ENCODE data around the gene CRNKL1.
A peak's percentile ranks its signal among the peaks of the same experiment; 100 is the strongest.
"Not testable (repeated sequence)": the region's sequence is repeated elsewhere in the genome, so short reads cannot be mapped to it uniquely, and the experiment has no call there.

The CRNKL1 gene

DNA sequence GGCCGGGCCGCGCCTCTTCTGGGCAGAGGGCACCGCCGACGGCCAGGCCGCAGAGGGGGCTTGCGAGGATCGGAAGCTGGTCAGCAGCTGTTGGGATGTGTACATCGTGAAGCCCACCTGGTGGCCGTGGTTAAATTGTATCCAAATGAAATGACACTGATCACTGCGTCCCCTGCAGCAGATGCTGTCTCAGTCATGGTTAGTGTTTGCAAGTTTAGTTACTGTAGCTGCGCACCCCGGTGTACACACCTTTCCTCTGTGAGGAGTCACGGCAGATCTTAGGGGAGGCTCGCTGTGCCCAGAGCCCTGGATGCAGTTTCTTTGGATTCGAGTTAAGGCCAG is 34.5 kb downstream of the CRNKL1 start:
- H3K27ac ChIP-seq = peak overlapping the region; percentile 96
- TF ChIP-seq ZFX (IDR thresholded peaks at IDR 0.05) = no peak
- TF ChIP-seq, protein P1, sequence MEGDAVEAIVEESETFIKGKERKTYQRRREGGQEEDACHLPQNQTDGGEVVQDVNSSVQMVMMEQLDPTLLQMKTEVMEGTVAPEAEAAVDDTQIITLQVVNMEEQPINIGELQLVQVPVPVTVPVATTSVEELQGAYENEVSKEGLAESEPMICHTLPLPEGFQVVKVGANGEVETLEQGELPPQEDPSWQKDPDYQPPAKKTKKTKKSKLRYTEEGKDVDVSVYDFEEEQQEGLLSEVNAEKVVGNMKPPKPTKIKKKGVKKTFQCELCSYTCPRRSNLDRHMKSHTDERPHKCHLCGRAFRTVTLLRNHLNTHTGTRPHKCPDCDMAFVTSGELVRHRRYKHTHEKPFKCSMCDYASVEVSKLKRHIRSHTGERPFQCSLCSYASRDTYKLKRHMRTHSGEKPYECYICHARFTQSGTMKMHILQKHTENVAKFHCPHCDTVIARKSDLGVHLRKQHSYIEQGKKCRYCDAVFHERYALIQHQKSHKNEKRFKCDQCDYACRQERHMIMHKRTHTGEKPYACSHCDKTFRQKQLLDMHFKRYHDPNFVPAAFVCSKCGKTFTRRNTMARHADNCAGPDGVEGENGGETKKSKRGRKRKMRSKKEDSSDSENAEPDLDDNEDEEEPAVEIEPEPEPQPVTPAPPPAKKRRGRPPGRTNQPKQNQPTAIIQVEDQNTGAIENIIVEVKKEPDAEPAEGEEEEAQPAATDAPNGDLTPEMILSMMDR (conservative IDR thresholded peaks at IDR 0.05) = no peak

DNA sequence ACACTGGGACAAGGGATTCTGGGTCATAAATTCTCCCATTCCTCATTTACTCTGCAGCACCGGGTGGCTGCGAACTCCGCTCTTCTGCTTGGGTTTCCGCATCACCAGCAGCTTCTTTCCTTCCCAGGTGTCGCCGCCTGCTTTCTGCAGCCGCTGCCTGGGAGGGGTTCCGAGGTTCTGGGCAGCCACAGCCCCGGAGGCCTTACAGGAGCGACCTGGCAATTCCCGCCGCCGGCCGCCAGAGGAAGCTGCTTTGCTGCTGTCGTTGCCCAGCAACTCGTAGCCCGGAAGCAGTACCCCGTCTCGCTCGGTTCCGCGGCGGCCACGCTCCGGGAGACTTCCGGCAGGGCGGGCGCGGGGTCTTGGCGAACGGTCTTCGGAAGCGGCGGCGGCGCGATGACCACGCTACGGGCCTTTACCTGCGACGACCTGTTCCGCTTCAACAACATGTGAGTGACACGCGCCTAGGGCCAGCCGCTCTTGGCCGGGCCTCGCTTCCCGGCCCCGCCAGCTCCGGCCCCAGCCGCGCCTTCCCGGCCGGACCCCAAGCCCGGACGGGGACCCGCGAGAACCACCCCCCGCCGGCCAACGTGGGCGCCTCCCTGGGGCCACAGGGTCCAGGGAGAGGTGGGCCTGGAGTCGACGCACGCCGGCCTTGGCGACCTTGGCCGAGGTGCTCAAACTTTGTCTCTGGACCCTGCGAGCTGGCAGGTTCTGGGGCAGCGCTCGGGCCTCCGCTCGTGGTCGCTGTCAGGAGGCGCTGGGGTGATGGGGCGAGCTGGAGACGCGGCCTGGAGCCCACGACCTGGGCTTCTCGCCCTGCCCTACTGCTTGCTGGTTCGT is 35.0 kb downstream of the CRNKL1 start, which contains the start of gene NAA20:
TSS of gene NAA20 (plus strand) at position 362 of the 843 bp plus-strand sequence. CDS start at position 397, 35 bp downstream.
- TF ChIP-seq ZFX (IDR thresholded peaks at IDR 0.05) = peak; percentile 89
- TF ChIP-seq, protein P1 (conservative IDR thresholded peaks at IDR 0.05) = peak; percentile 71
- peak within 1 kb of the TSS; percentile 96 for H3K27ac ChIP-seq

DNA sequence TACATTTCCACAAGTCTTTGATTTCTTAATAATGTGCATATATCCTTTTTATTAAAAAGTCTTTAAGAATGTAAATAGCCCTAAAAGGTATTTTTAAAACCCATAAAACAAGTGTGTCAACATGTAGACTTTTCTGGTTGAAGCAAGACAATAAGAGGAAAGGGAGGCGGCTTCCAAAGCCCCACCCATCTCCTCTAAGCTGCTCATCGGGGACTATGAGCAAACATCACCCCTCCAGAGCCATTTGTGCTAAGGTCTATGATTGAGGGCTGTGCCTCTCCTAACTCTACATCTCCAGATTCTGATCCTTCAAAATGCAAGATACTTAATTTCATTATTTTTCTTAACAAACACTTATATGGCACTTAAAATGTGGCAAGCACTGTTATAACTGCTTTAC is 37.6 kb downstream of the CRNKL1 start:
- H3K27ac ChIP-seq = no peak overlapping the region
- TF ChIP-seq, protein P1 (conservative IDR thresholded peaks at IDR 0.05) = no peak
- TF ChIP-seq ZFX (IDR thresholded peaks at IDR 0.05) = no peak

DNA sequence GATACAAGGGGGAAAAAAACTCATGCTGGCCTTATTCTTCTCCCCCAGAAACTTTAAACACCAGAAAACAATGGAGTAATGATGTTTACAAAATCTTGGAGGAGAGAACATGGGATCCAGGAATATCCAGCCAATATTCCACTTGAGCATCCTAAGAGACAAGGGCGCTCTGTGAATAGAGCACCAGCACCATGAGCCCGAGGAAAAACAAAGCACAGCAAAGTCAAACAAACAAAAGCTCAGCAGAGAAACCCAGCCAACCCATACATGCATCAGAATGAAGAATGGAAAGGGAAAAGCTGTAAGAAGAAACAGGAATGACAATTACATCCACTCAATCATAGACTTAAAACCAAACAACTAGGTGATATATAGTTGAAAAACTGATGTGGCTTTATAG is 39.7 kb downstream of the CRNKL1 start:
- TF ChIP-seq, protein P1 (conservative IDR thresholded peaks at IDR 0.05) = no peak
- no peak for TF ChIP-seq ZFX (IDR thresholded peaks at IDR 0.05)
- no peak overlapping the region for H3K27ac ChIP-seq

DNA sequence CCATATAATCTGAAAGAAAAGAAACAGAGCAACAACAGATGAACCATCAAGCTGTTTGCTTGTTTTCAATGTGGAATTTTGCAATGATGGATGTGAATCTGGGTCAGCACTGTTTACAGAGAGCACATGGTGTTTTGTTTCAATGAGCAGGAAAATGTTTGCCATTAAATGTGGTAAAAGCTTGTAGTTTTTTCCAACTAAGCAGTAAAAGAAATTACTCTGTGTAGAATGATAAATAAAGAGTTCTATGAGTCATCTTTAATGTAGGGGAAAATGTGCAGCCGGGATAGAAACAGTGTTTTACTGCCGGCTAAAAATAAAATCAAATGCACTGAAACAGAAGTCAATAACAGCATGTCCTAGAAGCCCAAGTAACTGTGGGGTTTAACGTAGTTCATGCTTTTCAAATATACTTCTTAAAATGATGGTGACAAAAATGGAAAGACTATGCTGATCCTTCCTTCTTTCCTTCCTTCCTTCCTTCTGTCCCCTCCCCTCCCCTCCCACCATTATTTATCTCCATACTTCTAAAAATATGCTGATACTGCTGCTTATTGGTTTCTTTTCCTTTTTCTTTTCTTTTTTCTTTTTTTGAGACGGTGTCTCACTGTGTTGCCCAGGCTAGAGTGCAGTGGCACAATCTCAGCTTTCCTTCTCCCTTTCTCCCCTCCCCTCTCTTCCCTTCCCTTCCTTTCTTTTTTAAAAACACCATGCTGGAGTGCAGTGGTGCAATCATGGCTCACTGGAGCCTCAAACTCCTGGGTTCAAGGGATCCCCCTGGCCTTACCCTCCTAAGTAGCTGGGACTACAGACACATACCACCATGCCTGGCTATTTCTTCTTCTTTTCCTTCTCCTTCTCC is 41.4 kb downstream of the CRNKL1 start:
- TF ChIP-seq ZFX (IDR thresholded peaks at IDR 0.05) = no peak
- TF ChIP-seq, protein P1 (conservative IDR thresholded peaks at IDR 0.05) = no peak
- H3K27ac ChIP-seq = no peak overlapping the region

DNA sequence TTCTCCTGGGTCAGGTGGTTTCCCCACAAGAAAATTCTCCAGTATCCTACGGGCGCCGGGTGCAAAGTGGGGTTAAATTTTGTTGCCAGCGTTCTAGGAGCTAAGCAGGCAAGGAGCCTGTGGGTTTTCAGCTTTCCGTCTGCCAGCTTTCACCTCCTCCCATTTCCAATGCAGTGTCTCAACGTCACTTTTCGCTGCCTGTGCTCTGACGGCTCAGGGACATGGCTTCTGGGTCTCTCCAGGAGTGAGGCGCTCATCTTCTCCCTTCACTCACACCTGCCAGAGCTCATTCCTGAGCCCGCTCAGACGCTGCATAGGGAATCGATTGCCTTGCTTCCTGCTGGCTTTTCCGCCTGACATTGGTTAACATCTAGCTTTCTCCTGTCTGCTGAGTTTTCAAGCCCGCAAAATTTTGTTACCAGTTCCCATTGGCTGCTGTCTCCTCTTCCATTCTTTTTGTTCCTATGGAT is 42.4 kb downstream of the CRNKL1 start:
- no peak overlapping the region for H3K27ac ChIP-seq
- TF ChIP-seq, protein P1 (conservative IDR thresholded peaks at IDR 0.05) = no peak
- no peak for TF ChIP-seq ZFX (IDR thresholded peaks at IDR 0.05)

DNA sequence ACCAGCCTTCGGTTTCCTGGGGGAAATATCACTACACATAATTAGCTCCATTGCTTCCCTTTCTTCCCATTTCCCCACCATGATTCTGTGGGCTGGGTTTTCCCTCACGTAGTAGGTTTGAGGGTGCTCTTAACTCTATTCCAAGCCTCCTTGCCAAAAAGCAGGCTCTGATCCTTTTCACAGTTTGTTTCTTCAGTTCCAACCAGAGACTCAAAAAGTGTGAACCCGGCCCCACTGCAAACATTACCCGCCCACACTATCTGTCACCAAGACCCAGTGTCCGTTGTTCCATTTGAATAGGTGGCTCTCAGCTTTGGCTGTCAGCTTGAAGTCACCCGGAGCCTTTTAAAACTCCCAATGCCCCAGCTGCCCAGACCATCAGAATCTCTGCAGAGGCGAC is 46.9 kb downstream of the CRNKL1 start:
- no peak overlapping the region for H3K27ac ChIP-seq
- TF ChIP-seq, protein P1 (conservative IDR thresholded peaks at IDR 0.05) = no peak
- no peak for TF ChIP-seq ZFX (IDR thresholded peaks at IDR 0.05)

DNA sequence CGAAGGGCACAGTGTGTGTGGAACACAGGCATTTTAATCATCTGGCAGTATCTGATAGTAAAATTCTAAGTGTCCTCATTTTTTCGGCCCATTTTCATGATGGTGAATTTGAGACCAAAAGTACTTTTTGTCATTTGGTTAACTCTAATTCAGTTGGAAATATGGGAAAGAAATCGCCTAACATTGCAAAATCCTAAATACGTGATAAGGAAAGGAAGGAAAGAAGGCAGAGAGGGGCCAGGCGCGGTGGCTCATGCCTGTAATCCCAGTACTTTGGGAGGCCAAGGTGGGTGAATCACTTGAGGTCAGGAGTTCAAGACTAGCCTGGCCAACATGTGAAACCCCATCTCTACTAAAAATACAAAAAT is 48.3 kb downstream of the CRNKL1 start:
- H3K27ac ChIP-seq = not testable (repeated sequence)

All from C4-2B (cell line).